HepG2 (cell line): Measurements from ENCODE around the gene MCF2L. TPM values are rescaled to one million over a fixed set of nuclear protein-coding genes. Genes with fewer than 3 reads are reported as not detected.

Experiments
- ATAC-seq: fragments of 200-7000 bp; cut with Tn5 transposase; 3 replicates; pipeline ENCODE4 v1.9.1; 2020; ENCODE audit warnings: mild to moderate bottlenecking, moderate library complexity
- BruUV-seq: library from RNA; stranded (reverse); fragments of 400-500 nt; replicated peaks from 2 replicates; lab custom pipeline; 2021; lab: Mats Ljungman, UMichigan
- CTCF ChIA-PET: fragments of 300-600 bp; formaldehyde crosslinking; extraction: SDS; loops from one replicate; lab custom pipeline; 2021; ENCODE audit warnings: low total read pairs, inconsistent platforms, low intra/inter-chr PET ratio; lab: Yijun Ruan, JAX
- POLR2A ChIA-PET: fragments of 350-600 bp; sonication (Branson Sonifier 250); formaldehyde crosslinking; loops from one replicate; lab custom pipeline; 2020; ENCODE audit warnings: antibody characterized with exemption, inconsistent platforms; lab: Yijun Ruan, JAX
- DNase-seq: peaks from one replicate; pipeline ENCODE4 v3.0.0-alpha.2; 2015; ENCODE audit warnings: low spot score
- FAIRE-seq: peaks from 3 replicates; lab custom pipeline; 2011; peaks lifted over from hg19 to GRCh38; lab: Jason Lieb, UNC
- H2AFZ ChIP-seq: one replicate; pipeline ENCODE4 v1.6.1; 2011; ENCODE audit warnings: low read length, inconsistent platforms
- H3K27ac ChIP-seq: fragments of 300-600 bp; 3 replicates; pipeline ENCODE4 v1.8.0; 2011; ENCODE audit warnings: mixed run types, mild to moderate bottlenecking, mixed read lengths, low read length, inconsistent platforms; ENCODE audit not compliant: insufficient read depth; ENCODE audit errors: extremely low read length
- H3K27me3 ChIP-seq, 2 experiments: fragments of 200-600 bp in 1 of 2; 2 replicates in 1 of 2; 3 replicates in 1 of 2; pipeline versions ENCODE4 v1.6.0 to v1.8.0; 2011; ENCODE audit warnings: low read length in 2 of 2, mild to moderate bottlenecking in 2 of 2, moderate library complexity in 2 of 2, inconsistent platforms in 1 of 2; ENCODE audit not compliant: insufficient read depth in 2 of 2, control insufficient read depth in 1 of 2
- H3K36me3 ChIP-seq, 2 experiments: fragments of 200-600 bp in 1 of 2; replicated peaks in 1 of 2; 2 replicates in 1 of 2; 3 replicates in 1 of 2; pipeline versions ENCODE4 v1.5.1 to v1.8.0; 2011; ENCODE audit warnings: low read length in 2 of 2, inconsistent platforms in 1 of 2; ENCODE audit not compliant: insufficient read depth in 2 of 2, control insufficient read depth in 1 of 2
- H3K4me1 ChIP-seq: 2 replicates; pipeline ENCODE4 v1.5.1; 2012; ENCODE audit warnings: low read length, inconsistent platforms; ENCODE audit not compliant: insufficient read depth
- H3K4me2 ChIP-seq: 2 replicates; pipeline ENCODE4 v1.6.0; 2011; ENCODE audit warnings: low read depth, low read length, inconsistent platforms
- H3K4me3 ChIP-seq, 3 experiments: fragments of 200-600 bp in 1 of 3; sonication (generic), shearing (Covaris generic) in 1 of 3; replicated peaks in 1 of 3; 2 replicates each; pipeline ENCODE4 v1.5.1; 2011 to 2016; ENCODE audit warnings: low read length in 3 of 3, inconsistent platforms in 2 of 3, low read depth in 2 of 3, mild to moderate bottlenecking in 2 of 3, control low read depth in 1 of 3, mixed read lengths in 1 of 3; ENCODE audit not compliant: insufficient read depth in 1 of 3
- H3K79me2 ChIP-seq: one replicate; pipeline ENCODE4 v1.6.1; 2011; ENCODE audit warnings: low read length, inconsistent platforms; ENCODE audit not compliant: insufficient read depth
- H3K9ac ChIP-seq: 2 replicates; pipeline ENCODE4 v1.6.0; 2011; ENCODE audit warnings: mild to moderate bottlenecking, low read depth, low read length, inconsistent platforms; ENCODE audit not compliant: insufficient read depth
- H3K9me3 ChIP-seq: 2 replicates; pipeline ENCODE4 v1.5.1; 2012; ENCODE audit warnings: mild to moderate bottlenecking, low read length
- H4K20me1 ChIP-seq: 2 replicates; pipeline ENCODE4 v1.6.0; 2011; ENCODE audit warnings: inconsistent platforms, mild to moderate bottlenecking, low read length, moderate library complexity; ENCODE audit not compliant: insufficient read depth
- SNAPC4 ChIP-seq: sonication (generic); formaldehyde crosslinking; IDR thresholded peaks from 2 replicates; pipeline ENCODE4 v1.4.0; 2020; ENCODE audit warnings: mild to moderate bottlenecking, missing genetic modification reagents
- ZNF687 ChIP-seq: sonication (generic); formaldehyde crosslinking; IDR thresholded peaks from 2 replicates; pipeline ENCODE4 v1.5.1; 2020; ENCODE audit warnings: mild to moderate bottlenecking, missing genetic modification reagents, moderate library complexity
- WGBS: methylation state at CpG from one replicate; pipeline ENCODE4 v1.1.6; 2017; ENCODE audit warnings: low lambda C conversion rate; 5-methylcytosine and 5-hydroxymethylcytosine counted together
- in situ Hi-C: cut with HindIII; loops from 2 replicates; pipeline ENCODE4 v1.10.0; 2017; ENCODE audit warnings: low pct_unique_long_range_greater_than_20kb; ENCODE audit not compliant: extremely low pct_ligation_motif_present
- intact Hi-C: fragments of 100-400 bp; cut with micrococcal nuclease; formaldehyde crosslinking; loops from one replicate; pipeline ENCODE4 v1.10.0; 2022; ENCODE audit not compliant: unreplicated experiment
- polyA plus RNA-seq, 8 experiments: library from polyadenylated mRNA; depleted of rRNA in 3 of 8; stranded (reverse) in 7 of 8; unstranded in 1 of 8; fragments of >200 nt; fragmentation: Illumina TruSeq in 4 of 8; extraction: Trizol in 4 of 8; gene quantifications; 2 replicates each; pipeline versions ENCODE4 v1.2.1 to v1.2.3, GENCODE V29; 2011 to 2016; ENCODE audit warnings: low read depth in 4 of 8, missing spikeins in 1 of 8, mixed read lengths in 1 of 8; ENCODE audit not compliant: insufficient read depth in 1 of 8
- total RNA-seq, 5 experiments: library from RNA; depleted of rRNA; stranded (reverse); fragments of >200 nt; fragmentation: Illumina TruSeq; extraction: Trizol; gene quantifications; 2 replicates each; pipeline ENCODE4 v1.2.3, GENCODE V29; 2016; ENCODE audit warnings: low read depth in 1 of 5

MCF2L gene
- total and polyA plus RNA-seq, 2 of the 13 experiments (the other 11 are each of a cell fraction or from before 2014, with no cell fraction given): 19.4 to 28.4 TPM

DNA sequence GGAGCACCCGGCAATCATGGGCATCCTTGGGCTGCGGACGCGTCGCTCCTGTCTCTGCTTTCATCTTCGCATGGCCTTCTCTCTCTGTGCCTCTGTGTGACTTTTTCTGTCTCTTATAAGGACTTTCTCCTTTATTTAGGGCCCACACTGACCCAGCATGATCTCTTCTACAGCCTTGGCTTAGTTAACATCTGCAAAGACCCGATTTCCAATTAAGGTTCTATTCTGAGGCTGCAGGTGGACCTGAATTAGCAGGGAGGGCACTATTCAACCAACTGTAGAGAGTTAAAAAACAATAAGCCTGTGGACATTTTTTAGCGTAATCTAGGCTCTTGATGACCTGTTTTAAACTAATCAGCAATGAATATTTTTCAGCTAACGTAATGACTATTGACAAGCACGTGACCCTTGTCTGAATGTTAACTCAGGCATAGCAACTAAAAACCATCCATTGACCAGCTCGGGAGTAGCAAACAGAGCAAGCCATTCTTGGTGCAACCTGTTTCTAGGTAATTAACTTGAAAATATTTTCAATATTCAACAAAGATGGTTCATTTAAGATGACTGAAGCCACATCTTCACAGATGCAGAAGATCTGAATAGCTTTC is 168.8 kb downstream of the MCF2L start:
- Histone ChIP-seq H3K9ac (no peak overlapping the region), H4K20me1 (no peaks in the 10 kb centered on the region), H3K4me1 (peaks cover 49% of the 10 kb centered on the region), H3K36me3 (peaks cover 5 to 18% of the 10 kb centered on the region in 2 experiments; a peak in 3 of 5 replicates), H3K4me2 (no peak overlapping the region; the same call in 1 of the 2 replicates)
- no peak for FAIRE-seq
- intact Hi-C loops: no loop called here
- CTCF ChIA-PET: no interaction called here
- WGBS: 91% methylated on average over 11 of the region's 11 CpGs
- TF ChIP-seq ZNF687 (CRISPR knock-in tag) (0 out of 2 replicates have a peak, but pooled peaks have one; percentile 34), SNAPC4 (CRISPR knock-in tag) (no peak)
- TF ChIP-seq, all 625 proteins: peak for 1
- Histone ChIP-seq H3K4me3 (no peak overlapping the region), H3K79me2 (no peaks in the 10 kb centered on the region), H3K27me3 (no peaks in the 10 kb centered on the region), H3K9me3 (no peaks in the 10 kb centered on the region), H3K27ac (peak overlapping the region; percentile 72), H2AFZ (no peak overlapping the region)
- DNase-seq (no peak), ATAC-seq (no peak)
- POLR2A ChIA-PET: interaction anchor here (2.2 to 2.3 kb wide), 2 partner anchors 12 to 14 kb away, joined by 7 to 32 read pairs; partner anchors contain the start of gene F10
- BruUV-seq: no TSS peak
- in situ Hi-C loops: no loop called here
